Calu3 (cell line): ENCODE data around the gene IGFN1. TPM values are rescaled to one million over a fixed set of nuclear protein-coding genes. Genes with fewer than 3 reads are reported as not detected.

Experiments used
- BruUV-seq: library from RNA; stranded (reverse); fragments of 400-500 nt; replicated peaks from 2 replicates; lab custom pipeline; 2021; lab: Mats Ljungman, UMichigan
- CTCF ChIA-PET: fragments of 300-600 bp; sonication (Branson Sonifier 250); formaldehyde crosslinking; loops from one replicate; lab custom pipeline; 2022; ENCODE audit warnings: antibody characterized with exemption; lab: Charles Lee
- DNase-seq: peaks from one replicate; pipeline ENCODE4 v3.0.0; 2022
- H3K27ac Mint-ChIP-seq: one replicate; pipeline ENCODE4 v1.8.0; 2022; ENCODE audit warnings: mixed read lengths; ENCODE audit not compliant: unreplicated experiment
- H3K27me3 Mint-ChIP-seq: one replicate; pipeline ENCODE4 v1.8.0; 2022; ENCODE audit warnings: mixed read lengths; ENCODE audit not compliant: unreplicated experiment
- H3K36me3 Mint-ChIP-seq: one replicate; pipeline ENCODE4 v1.8.0; 2022; ENCODE audit warnings: mild to moderate bottlenecking, moderate library complexity, mixed read lengths; ENCODE audit not compliant: insufficient read depth, unreplicated experiment
- H3K4me1 Mint-ChIP-seq: one replicate; pipeline ENCODE4 v1.8.0; 2022; ENCODE audit warnings: mild to moderate bottlenecking, low read depth, mixed read lengths; ENCODE audit not compliant: unreplicated experiment
- H3K4me3 Mint-ChIP-seq: one replicate; pipeline ENCODE4 v1.8.0; 2022; ENCODE audit warnings: mild to moderate bottlenecking, low read depth, moderate library complexity, mixed read lengths; ENCODE audit not compliant: unreplicated experiment
- H3K9me3 Mint-ChIP-seq: one replicate; pipeline ENCODE4 v1.8.0; 2022; ENCODE audit warnings: low read depth, mixed read lengths; ENCODE audit not compliant: unreplicated experiment
- CTCF ChIP-seq: fragments of 200-600 bp; IDR thresholded peaks from one replicate; pipeline ENCODE4 v1.8.0; 2022; ENCODE audit warnings: antibody characterized with exemption; ENCODE audit not compliant: unreplicated experiment
- intact Hi-C: fragments of 100-400 bp; cut with micrococcal nuclease; formaldehyde crosslinking; loops from one replicate; pipeline ENCODE4 v1.10.0; 2022; ENCODE audit not compliant: unreplicated experiment
- total RNA-seq: library from RNA; stranded (reverse); gene quantifications from 2 replicates; pipeline ENCODE4 v1.2.3, GENCODE V29; 2022

The IGFN1 gene
- total RNA-seq, 1 experiment from 2014 or later: not detected

GRCh38 chr1:201142849-201143725 lies 47.5 kb upstream of the IGFN1 start:
- DNase-seq: no peak
- Mint-ChIP-seq H3K36me3 (peaks cover 35% of the 10 kb centered on the region), H3K27ac (no peak overlapping the region), H3K27me3 (no peaks in the 10 kb centered on the region), H3K4me3 (no peak overlapping the region), H3K9me3 (no peaks in the 10 kb centered on the region), H3K4me1 (no peaks in the 10 kb centered on the region)
- CTCF ChIA-PET: no interaction called here
- no peak for TF ChIP-seq CTCF
- intact Hi-C loops: no loop called here
- no TSS peak for BruUV-seq

- Mint-ChIP-seq H3K36me3 (peaks cover 35% of the 10 kb centered on the region), H3K27ac (no peak overlapping the region), H3K27me3 (no peaks in the 10 kb centered on the region), H3K4me3 (no peak overlapping the region), H3K9me3 (no peaks in the 10 kb centered on the region), H3K4me1 (no peaks in the 10 kb centered on the region)
- no peak for TF ChIP-seq CTCF
- BruUV-seq: no TSS peak
- no peak for DNase-seq
- intact Hi-C loops: no loop called here
- CTCF ChIA-PET: no interaction called here
Observed at GRCh38 chr1:201143726-201144635, 46.6 kb upstream of the IGFN1 start.

- no TSS peak for BruUV-seq
Observed at GRCh38 chr1:201144701-201145100, 45.9 kb upstream of the IGFN1 start.

More at GRCh38 chr1:201144701-201145100, 45.9 kb upstream of the IGFN1 start:
- Mint-ChIP-seq H3K27me3 (no peaks in the 10 kb centered on the region), H3K9me3 (no peaks in the 10 kb centered on the region), H3K4me1 (no peaks in the 10 kb centered on the region), H3K36me3 (peaks cover 42% of the 10 kb centered on the region), H3K4me3 (no peak overlapping the region), H3K27ac (no peak overlapping the region)
- intact Hi-C loops: no loop called here
- CTCF ChIA-PET: no interaction called here
- TF ChIP-seq CTCF: no peak
- DNase-seq: no peak
